Lung (tissue), 12 donors: Measurements from ENCODE around the gene SIGLEC8. TPM values are rescaled to one million over a fixed set of nuclear protein-coding genes. Genes with fewer than 3 reads are reported as not detected.
A peak's percentile ranks its signal among the peaks of the same experiment; 100 is the strongest.

Experiments
- ATAC-seq: fragments of 200-7000 bp; cut with Tn5 transposase; one replicate; pipeline ENCODE4 v1.9.1; 2020; ENCODE audit warnings: moderate number of reproducible peaks; ENCODE audit not compliant: insufficient read depth, low FRiP score
- DNase-seq, 3 donors: peaks; one replicate each; pipeline ENCODE4 v3.0.0-alpha.2; 2013 to 2017
- H3K27ac ChIP-seq, 2 donors: one replicate each; pipeline ENCODE4 v1.5.1; 2013; ENCODE audit warnings: mild to moderate bottlenecking in 2 of 2, moderate library complexity in 2 of 2, control low read depth in 1 of 2, inconsistent platforms in 1 of 2, low read depth in 1 of 2, low read length in 1 of 2
- H3K27me3 ChIP-seq, 3 donors: one replicate each; pipeline ENCODE4 v1.5.1; 2013; ENCODE audit warnings: low read length in 2 of 3; ENCODE audit not compliant: control insufficient read depth in 3 of 3, insufficient read depth in 3 of 3
- H3K36me3 ChIP-seq, 4 donors: one replicate each; pipeline ENCODE4 v1.5.1; 2013; ENCODE audit warnings: low read length in 4 of 4, mild to moderate bottlenecking in 1 of 4, moderate library complexity in 1 of 4; ENCODE audit not compliant: control insufficient read depth in 4 of 4, insufficient read depth in 4 of 4
- H3K4me1 ChIP-seq, 5 donors: one replicate each; pipeline ENCODE4 v1.5.1; 2013; ENCODE audit warnings: low read length in 5 of 5, mild to moderate bottlenecking in 2 of 5, moderate library complexity in 1 of 5; ENCODE audit not compliant: control insufficient read depth in 5 of 5, insufficient read depth in 5 of 5
- H3K4me3 ChIP-seq: one replicate; pipeline ENCODE4 v1.5.1; 2013; ENCODE audit warnings: mild to moderate bottlenecking, control low read depth, moderate library complexity
- H3K9ac ChIP-seq, 2 donors: one replicate each; pipeline ENCODE4 v1.5.1; 2013; ENCODE audit warnings: low read length in 2 of 2, control low read depth in 1 of 2; ENCODE audit not compliant: insufficient read depth in 1 of 2
- H3K9me3 ChIP-seq, 4 donors: one replicate each; pipeline ENCODE4 v1.5.1; 2013; ENCODE audit warnings: low read length in 3 of 4, mild to moderate bottlenecking in 1 of 4, moderate library complexity in 1 of 4; ENCODE audit not compliant: control insufficient read depth in 4 of 4, insufficient read depth in 3 of 4
- WGBS, 2 donors: extraction: QIAGEN DNeasy Blood & Tissue Kit; methylation state at CpG; one replicate each; pipeline ENCODE4 v1.1.7; 2013; 5-methylcytosine and 5-hydroxymethylcytosine counted together
- polyA plus RNA-seq, 2 donors: library from polyadenylated mRNA; stranded (reverse); fragments of 200-250 nt; gene quantifications; one replicate each; pipeline ENCODE4 v1.2.1, GENCODE V29; 2013
- total RNA-seq, 2 donors: library from RNA; depleted of rRNA in 1 of 2; stranded (reverse); fragments of >200 nt in 1 of 2; gene quantifications; one replicate each; pipeline ENCODE4 v1.2.1, GENCODE V29; 2014 to 2021
- TF ChIP-seq, protein P1 (sequence below): IDR thresholded peaks from 2 replicates; pipeline ENCODE4 v1.5.1; 2012; ENCODE audit warnings: mild to moderate bottlenecking; ENCODE audit errors: control extremely low read depth, extremely low read depth
- donor health status: control.
- donor health status: control.
- donor health status: Bipolar disorder and iron deficiency.
- donor health status: healthy.
- donor health status: DM: yes; HTN: yes; CAD: no.

SIGLEC8 gene
- total and polyA plus RNA-seq, 4 donors = 0.22 to 0.77 (median 0.31) TPM

- ATAC-seq = no peak
- H3K9ac ChIP-seq = no peak overlapping the region
- TF ChIP-seq, protein P1, sequence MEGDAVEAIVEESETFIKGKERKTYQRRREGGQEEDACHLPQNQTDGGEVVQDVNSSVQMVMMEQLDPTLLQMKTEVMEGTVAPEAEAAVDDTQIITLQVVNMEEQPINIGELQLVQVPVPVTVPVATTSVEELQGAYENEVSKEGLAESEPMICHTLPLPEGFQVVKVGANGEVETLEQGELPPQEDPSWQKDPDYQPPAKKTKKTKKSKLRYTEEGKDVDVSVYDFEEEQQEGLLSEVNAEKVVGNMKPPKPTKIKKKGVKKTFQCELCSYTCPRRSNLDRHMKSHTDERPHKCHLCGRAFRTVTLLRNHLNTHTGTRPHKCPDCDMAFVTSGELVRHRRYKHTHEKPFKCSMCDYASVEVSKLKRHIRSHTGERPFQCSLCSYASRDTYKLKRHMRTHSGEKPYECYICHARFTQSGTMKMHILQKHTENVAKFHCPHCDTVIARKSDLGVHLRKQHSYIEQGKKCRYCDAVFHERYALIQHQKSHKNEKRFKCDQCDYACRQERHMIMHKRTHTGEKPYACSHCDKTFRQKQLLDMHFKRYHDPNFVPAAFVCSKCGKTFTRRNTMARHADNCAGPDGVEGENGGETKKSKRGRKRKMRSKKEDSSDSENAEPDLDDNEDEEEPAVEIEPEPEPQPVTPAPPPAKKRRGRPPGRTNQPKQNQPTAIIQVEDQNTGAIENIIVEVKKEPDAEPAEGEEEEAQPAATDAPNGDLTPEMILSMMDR = no peak
- no peak for DNase-seq
- H3K27me3 ChIP-seq = peaks cover 0 to under 1% (median 0%) of the 10 kb centered on the region in 3 donors
- no peak overlapping the region for H3K27ac ChIP-seq
- H3K36me3 ChIP-seq = no peaks in the 10 kb centered on the region
- H3K9me3 ChIP-seq = peaks cover 0 to 2% (median 0%) of the 10 kb centered on the region in 4 donors
- WGBS, 2 donors = 48 to 52% methylated on average over 3 of the region's 3 CpGs
- H3K4me3 ChIP-seq = no peak overlapping the region
- H3K4me1 ChIP-seq = no peaks in the 10 kb centered on the region
Measured at GRCh38 chr19:51430221-51430620, 28.0 kb downstream of the SIGLEC8 start.

DNA sequence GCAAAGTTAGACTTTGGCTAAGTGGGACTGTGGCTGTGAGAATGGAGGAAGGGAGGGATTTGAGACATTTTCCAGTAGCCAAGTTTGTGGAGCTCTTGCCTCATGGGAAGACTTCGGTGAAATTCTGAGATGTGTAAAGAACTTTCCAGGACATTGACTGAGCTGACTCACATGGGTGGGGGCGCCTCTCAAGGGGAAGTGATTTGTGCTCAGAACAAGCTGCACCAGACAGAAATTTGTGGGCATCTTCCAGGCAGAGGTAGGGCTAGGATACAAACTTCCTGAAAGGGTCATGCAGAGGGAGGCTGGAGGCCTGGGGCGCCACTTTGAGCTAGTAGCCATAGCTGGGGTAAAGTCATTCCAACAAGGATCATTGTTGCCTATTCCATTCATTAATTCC is 31.1 kb downstream of the SIGLEC8 start:
- Histone ChIP-seq H3K27me3 (no peaks in the 10 kb centered on the region), H3K4me3 (no peak overlapping the region), H3K4me1 (no peaks in the 10 kb centered on the region), H3K27ac (no peak overlapping the region), H3K9ac (no peak overlapping the region), H3K36me3 (no peaks in the 10 kb centered on the region), H3K9me3 (peaks cover 0 to 2% (median 0%) of the 10 kb centered on the region in 4 donors)
- TF ChIP-seq, protein P1 = no peak
- WGBS, 2 donors = 43 to 57% methylated on average over 3 of the region's 3 CpGs
- DNase-seq (no peak), ATAC-seq (peak; percentile 34)

GRCh38 chr19:51422053-51422448 is 36.2 kb downstream of the SIGLEC8 start:
- no peak overlapping the region for H3K9ac ChIP-seq
- H3K9me3 ChIP-seq = no peaks in the 10 kb centered on the region
- no peaks in the 10 kb centered on the region for H3K4me1 ChIP-seq
- no peaks in the 10 kb centered on the region for H3K36me3 ChIP-seq
- TF ChIP-seq, protein P1 = peak; percentile 91
- WGBS, 2 donors = 4 to 8% methylated on average over 17 to 19 of the region's 19 CpGs
- peak; percentile 93 for ATAC-seq
- no peaks in the 10 kb centered on the region for H3K27me3 ChIP-seq
- no peak overlapping the region for H3K27ac ChIP-seq
- H3K4me3 ChIP-seq = no peak overlapping the region
- peak; percentile 83 to 87 (median 85) for DNase-seq
